Esophagus muscularis mucosa (tissue), 4 donors: Measurements from ENCODE around the gene LHFPL6.

Experiments used
- CTCF ChIP-seq, 3 experiments: fragments of 200-600 bp in 2 of 3; fragments of 450-650 bp in 1 of 3; sonication (generic) in 2 of 3; IDR thresholded peaks; one replicate each; pipeline ENCODE4 v1.5.1; 2017 to 2019; ENCODE audit warnings: antibody characterized with exemption in 3 of 3, mild to moderate bottlenecking in 2 of 3, moderate library complexity in 1 of 3
- EP300 ChIP-seq: sonication (generic); formaldehyde crosslinking; IDR thresholded peaks from one replicate; pipeline ENCODE4 v1.6.1; 2017; ENCODE audit warnings: antibody characterized with exemption
- POLR2A ChIP-seq: fragments of 450-650 bp; IDR thresholded peaks from one replicate; pipeline ENCODE4 v1.6.1; 2017; ENCODE audit warnings: antibody characterized with exemption, moderate library complexity, mild to moderate bottlenecking, low read depth

DNA sequence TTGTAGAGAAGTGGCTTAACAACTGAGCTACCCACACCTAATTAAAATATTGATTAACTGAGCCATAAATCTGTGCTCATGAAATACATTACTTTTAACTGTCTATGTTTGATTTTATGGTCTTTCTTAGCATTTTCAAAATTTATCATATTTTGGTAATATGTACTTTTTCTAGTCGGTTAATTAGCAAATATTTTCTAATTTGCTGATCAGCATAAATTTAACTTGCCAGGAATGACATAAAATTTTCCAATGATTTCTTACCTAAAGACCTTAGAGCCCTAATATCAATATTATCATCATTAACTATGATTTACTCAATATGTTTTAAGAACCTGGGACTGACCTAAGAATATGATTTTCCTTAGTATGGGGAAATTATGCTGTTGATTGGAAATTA lies 32.6 kb upstream of the LHFPL6 start:
- TF ChIP-seq CTCF (IDR thresholded peaks at IDR 0.05) (no peak), POLR2A (no peak), EP300 (no peak)
